OCI-LY3 (cell line): ENCODE results near the gene PLPPR3.

Experiments
- CTCF ChIP-seq: fragments of 200-600, 300-600 bp; sonication (generic); IDR thresholded peaks from 2 replicates; pipeline ENCODE4 v1.5.1; 2014; ENCODE audit warnings: antibody characterized with exemption, low read length, low read depth
- EZH2phosphoT487 ChIP-seq: fragments of 200-600 bp; shearing (Covaris generic); IDR thresholded peaks from 2 replicates; pipeline ENCODE4 v1.6.1; 2018; ENCODE audit warnings: antibody characterized with exemption, mixed run types, low read depth

GRCh38 chr19:823565-824121, 1.9 kb upstream of the PLPPR3 start:
- no peak for TF ChIP-seq CTCF
- no peak for TF ChIP-seq EZH2phosphoT487
